ENCODE results near the gene EEA1. TPM values are rescaled to one million over a fixed set of nuclear protein-coding genes. Genes with fewer than 3 reads are reported as not detected.

Gene EEA1
- total RNA-seq, 2 experiments from 2014 or later, result 20.8 to 21.7 TPM

- Mint-ChIP-seq H3K27me3 (no peaks in the 10 kb centered on the region), H3K4me1 (ENCODE audit: low read depth) (peaks cover 28% of the 10 kb centered on the region), H3K27ac (peak overlapping the region; percentile 92), H3K4me3 (peak overlapping the region; percentile 80), H3K36me3 (ENCODE audit: low read depth) (peaks cover 2% of the 10 kb centered on the region), H3K9me3 (no peaks in the 10 kb centered on the region)
- ATAC-seq (no peak), DNase-seq (no peak)
- ChIA-PET CTCF (interaction anchor here (0.9 to 1.5 kb wide), 5 partner anchors 13 to 1173 kb away, joined by 3 to 4 read pairs (median 3); no protein-coding TSS in a partner anchor), POLR2A (interaction anchor here (0.6 to 4.4 kb wide), 6 partner anchors 18 to 486 kb away, joined by 3 to 21 read pairs (median 3); no protein-coding TSS in a partner anchor)
- TF ChIP-seq, protein P1, sequence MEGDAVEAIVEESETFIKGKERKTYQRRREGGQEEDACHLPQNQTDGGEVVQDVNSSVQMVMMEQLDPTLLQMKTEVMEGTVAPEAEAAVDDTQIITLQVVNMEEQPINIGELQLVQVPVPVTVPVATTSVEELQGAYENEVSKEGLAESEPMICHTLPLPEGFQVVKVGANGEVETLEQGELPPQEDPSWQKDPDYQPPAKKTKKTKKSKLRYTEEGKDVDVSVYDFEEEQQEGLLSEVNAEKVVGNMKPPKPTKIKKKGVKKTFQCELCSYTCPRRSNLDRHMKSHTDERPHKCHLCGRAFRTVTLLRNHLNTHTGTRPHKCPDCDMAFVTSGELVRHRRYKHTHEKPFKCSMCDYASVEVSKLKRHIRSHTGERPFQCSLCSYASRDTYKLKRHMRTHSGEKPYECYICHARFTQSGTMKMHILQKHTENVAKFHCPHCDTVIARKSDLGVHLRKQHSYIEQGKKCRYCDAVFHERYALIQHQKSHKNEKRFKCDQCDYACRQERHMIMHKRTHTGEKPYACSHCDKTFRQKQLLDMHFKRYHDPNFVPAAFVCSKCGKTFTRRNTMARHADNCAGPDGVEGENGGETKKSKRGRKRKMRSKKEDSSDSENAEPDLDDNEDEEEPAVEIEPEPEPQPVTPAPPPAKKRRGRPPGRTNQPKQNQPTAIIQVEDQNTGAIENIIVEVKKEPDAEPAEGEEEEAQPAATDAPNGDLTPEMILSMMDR (IDR thresholded peaks at IDR 0.05), result no peak
- intact Hi-C loops (cut with micrococcal nuclease), result loop anchor here (1.0 to 10.0 kb wide), 3 partner anchors 22 to 143 kb away; no protein-coding TSS in a partner anchor
These were observed 888 bp upstream of the EEA1 start for GRCh38 chr12:92929983-92930382.

DNA sequence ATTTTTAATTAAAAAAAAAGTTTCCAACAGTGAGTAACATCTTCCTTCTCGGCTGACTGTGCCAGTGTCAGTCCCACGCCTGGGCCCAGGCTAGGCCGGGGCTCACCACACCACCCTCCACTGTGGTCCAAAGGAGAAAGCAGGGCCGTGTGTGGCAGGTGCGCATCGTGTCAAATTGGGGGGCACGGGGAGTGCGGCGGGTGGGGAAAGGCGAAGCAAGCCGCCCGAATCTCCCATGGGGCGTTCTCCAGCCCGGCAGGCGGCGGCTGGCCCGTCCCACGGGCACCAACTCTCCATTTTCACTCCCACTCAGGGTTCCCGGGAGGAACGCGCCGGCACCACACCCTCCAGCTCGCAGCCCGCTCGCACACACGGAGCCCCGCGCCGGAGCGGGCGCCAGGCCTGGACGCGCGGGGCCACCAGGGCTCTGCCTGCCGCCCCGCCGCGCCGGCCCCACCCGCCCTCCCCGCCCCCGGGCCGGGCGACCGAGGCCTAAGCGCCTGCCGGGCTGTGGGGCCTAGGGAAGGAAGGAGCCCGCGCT lies 604 bp downstream of the EEA1 start:
- Mint-ChIP-seq H3K9me3 (no peaks in the 10 kb centered on the region), H3K27me3 (no peaks in the 10 kb centered on the region), H3K4me3 (peak overlapping the region; percentile 85), H3K27ac (peak overlapping the region; percentile 97), H3K36me3 (ENCODE audit: low read depth) (peaks cover 3% of the 10 kb centered on the region), H3K4me1 (ENCODE audit: low read depth) (peaks cover 31% of the 10 kb centered on the region)
- ChIA-PET POLR2A (interaction anchor here (0.6 to 4.4 kb wide), 10 partner anchors 12 to 513 kb away, joined by 3 to 21 read pairs (median 4); no protein-coding TSS in a partner anchor), CTCF (interaction anchor here (1.3 to 1.7 kb wide), 2 partner anchors 19 to 90 kb away, joined by 4 to 5 read pairs; no protein-coding TSS in a partner anchor)
- intact Hi-C loops (cut with micrococcal nuclease), result loop anchor here (5.0 to 10.0 kb wide), 2 partner anchors 84 to 141 kb away; no protein-coding TSS in a partner anchor
- TF ChIP-seq, protein P1 (IDR thresholded peaks at IDR 0.05), result no peak
- DNase-seq (peak; percentile 78), ATAC-seq (peak; percentile 28)

DNA sequence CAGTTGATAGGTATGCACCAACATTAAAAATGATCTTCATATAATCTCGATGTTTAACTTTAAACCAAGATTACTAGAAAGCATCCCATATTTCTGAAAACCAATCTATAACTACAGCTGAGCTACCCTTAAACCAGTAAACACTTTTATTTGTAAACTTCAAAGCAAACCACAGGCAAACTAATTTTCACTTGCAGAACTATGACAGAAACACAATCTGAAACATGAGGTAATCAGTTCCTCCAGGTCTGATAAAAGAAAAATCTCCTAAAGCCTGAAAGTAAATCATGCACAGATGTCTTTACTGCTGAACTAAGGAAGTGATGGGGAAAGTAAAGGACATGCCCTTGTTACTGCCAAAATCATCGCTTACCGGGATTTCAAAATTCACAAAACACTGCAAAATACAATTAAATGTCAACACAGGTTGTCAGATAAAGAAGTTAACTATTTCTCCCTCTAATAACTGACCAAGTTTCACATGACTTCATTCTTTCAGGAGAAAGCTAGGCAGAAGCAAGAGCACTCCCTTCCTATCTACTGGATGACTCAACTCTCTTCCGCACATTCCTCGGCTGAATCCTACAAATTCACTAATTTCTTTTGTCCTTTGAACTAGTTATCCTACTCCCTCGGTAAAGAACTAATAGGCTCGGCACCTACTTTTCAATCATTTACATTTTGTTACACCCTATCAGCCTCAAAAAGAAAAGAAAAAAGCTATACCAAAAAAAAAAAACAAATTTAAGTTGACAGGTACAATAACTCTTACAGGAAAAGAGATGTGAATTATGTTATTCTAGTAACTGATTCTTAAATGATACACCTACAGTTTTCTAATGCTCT lies 1.4 kb downstream of the EEA1 start:
- TF ChIP-seq, protein P1 (IDR thresholded peaks at IDR 0.05), result no peak
- peaks cover 6% of the 10 kb centered on the region for H3K36me3 Mint-ChIP-seq (ENCODE audit: low read depth)
- H3K9me3 Mint-ChIP-seq, result no peaks in the 10 kb centered on the region
- CTCF ChIA-PET, result interaction anchor here (0.8 to 1.7 kb wide), 6 partner anchors 19 to 142 kb away, joined by 3 to 5 read pairs (median 4); no protein-coding TSS in a partner anchor
- DNase-seq (no peak), ATAC-seq (peak; percentile 4)
- intact Hi-C loops (cut with micrococcal nuclease), result loop anchor here (5.0 to 10.0 kb wide), 2 partner anchors 83 to 140 kb away; no protein-coding TSS in a partner anchor
- POLR2A ChIA-PET, result interaction anchor here (0.8 to 4.4 kb wide), 12 partner anchors 12 to 857 kb away, joined by 3 to 21 read pairs (median 4); no protein-coding TSS in a partner anchor
- no peaks in the 10 kb centered on the region for H3K27me3 Mint-ChIP-seq
- peaks cover 35% of the 10 kb centered on the region for H3K4me1 Mint-ChIP-seq (ENCODE audit: low read depth)
- peak overlapping the region; percentile 97 for H3K27ac Mint-ChIP-seq
- peak overlapping the region; percentile 85 for H3K4me3 Mint-ChIP-seq

- CTCF ChIA-PET, result interaction anchor here (0.8 to 1.7 kb wide), 8 partner anchors 16 to 141 kb away, joined by 3 to 6 read pairs (median 4); no protein-coding TSS in a partner anchor
These were observed 2.0 kb downstream of the EEA1 start for GRCh38 chr12:92927055-92927435.

More at GRCh38 chr12:92927055-92927435, 2.0 kb downstream of the EEA1 start:
- DNase-seq (peak; percentile 79), ATAC-seq (peak; percentile 32)
- TF ChIP-seq, protein P1 (IDR thresholded peaks at IDR 0.05), result peak; percentile 25
- Mint-ChIP-seq H3K9me3 (no peaks in the 10 kb centered on the region), H3K4me1 (ENCODE audit: low read depth) (peaks cover 40% of the 10 kb centered on the region), H3K36me3 (ENCODE audit: low read depth) (peaks cover 10% of the 10 kb centered on the region), H3K27ac (peak overlapping the region; percentile 97), H3K4me3 (peak overlapping the region; percentile 85), H3K27me3 (no peaks in the 10 kb centered on the region)
- intact Hi-C loops (cut with micrococcal nuclease), result loop anchor here (5.0 to 10.0 kb wide), 2 partner anchors 82 to 140 kb away; no protein-coding TSS in a partner anchor
- POLR2A ChIA-PET, result interaction anchor here (0.9 to 4.4 kb wide), 8 partner anchors 15 to 858 kb away, joined by 3 to 21 read pairs (median 5); no protein-coding TSS in a partner anchor
